GM23338 (cell line): ENCODE results near the gene EXOSC7.

Experiments
- CREB1 ChIP-seq: fragments of 250-450 bp; sonication (Bioruptor Pico); IDR thresholded peaks from 2 replicates; pipeline ENCODE4 v1.5.0; 2020; ENCODE audit warnings: low read depth, mild to moderate bottlenecking, moderate library complexity
- ETS1 ChIP-seq: IDR thresholded peaks from 2 replicates; pipeline ENCODE4 v1.6.1; 2016; ENCODE audit warnings: antibody characterized with exemption
- EZH2 ChIP-seq: fragments of 200-600 bp; sonication (generic); IDR thresholded peaks from one replicate; pipeline ENCODE4 v1.8.0; 2017; ENCODE audit warnings: antibody characterized with exemption, mild to moderate bottlenecking, low read depth; ENCODE audit not compliant: unreplicated experiment
- POLR2AphosphoS5 ChIP-seq: IDR thresholded peaks from 2 replicates; pipeline ENCODE4 v1.6.1; 2016; ENCODE audit warnings: antibody characterized with exemption, low read depth
- REST ChIP-seq: IDR thresholded peaks from one replicate; pipeline ENCODE4 v1.6.1; 2018; ENCODE audit warnings: antibody characterized with exemption; ENCODE audit not compliant: unreplicated experiment
- ZNF114 ChIP-seq: fragments of 250-450 bp; sonication (Bioruptor Pico); IDR thresholded peaks from 2 replicates; pipeline ENCODE4 v1.5.0; 2020; ENCODE audit warnings: mild to moderate bottlenecking, moderate library complexity
- ZNF331 ChIP-seq: fragments of 250-450 bp; sonication (Bioruptor Pico); IDR thresholded peaks from 2 replicates; pipeline ENCODE4 v1.5.0; 2020; ENCODE audit warnings: low read depth, mild to moderate bottlenecking, moderate library complexity
- ZNF462 ChIP-seq: fragments of 250-450 bp; sonication (Bioruptor Pico); IDR thresholded peaks from 2 replicates; pipeline ENCODE4 v1.5.0; 2020; ENCODE audit warnings: mild to moderate bottlenecking, moderate library complexity
- TF ChIP-seq, protein P1 (sequence below), 2 experiments: fragments of 200-600 bp in 1 of 2; sonication (generic) in 1 of 2; conservative IDR thresholded peaks; 2 replicates each; pipeline versions ENCODE4 v1.5.1 to v1.6.1; 2016 to 2017; ENCODE audit warnings: antibody characterized with exemption in 2 of 2, low read depth in 2 of 2, mild to moderate bottlenecking in 2 of 2, moderate library complexity in 1 of 2

GRCh38 chr3:44932271-44932670 lies 43.8 kb upstream of the EXOSC7 start:
- TF ChIP-seq, protein P1, sequence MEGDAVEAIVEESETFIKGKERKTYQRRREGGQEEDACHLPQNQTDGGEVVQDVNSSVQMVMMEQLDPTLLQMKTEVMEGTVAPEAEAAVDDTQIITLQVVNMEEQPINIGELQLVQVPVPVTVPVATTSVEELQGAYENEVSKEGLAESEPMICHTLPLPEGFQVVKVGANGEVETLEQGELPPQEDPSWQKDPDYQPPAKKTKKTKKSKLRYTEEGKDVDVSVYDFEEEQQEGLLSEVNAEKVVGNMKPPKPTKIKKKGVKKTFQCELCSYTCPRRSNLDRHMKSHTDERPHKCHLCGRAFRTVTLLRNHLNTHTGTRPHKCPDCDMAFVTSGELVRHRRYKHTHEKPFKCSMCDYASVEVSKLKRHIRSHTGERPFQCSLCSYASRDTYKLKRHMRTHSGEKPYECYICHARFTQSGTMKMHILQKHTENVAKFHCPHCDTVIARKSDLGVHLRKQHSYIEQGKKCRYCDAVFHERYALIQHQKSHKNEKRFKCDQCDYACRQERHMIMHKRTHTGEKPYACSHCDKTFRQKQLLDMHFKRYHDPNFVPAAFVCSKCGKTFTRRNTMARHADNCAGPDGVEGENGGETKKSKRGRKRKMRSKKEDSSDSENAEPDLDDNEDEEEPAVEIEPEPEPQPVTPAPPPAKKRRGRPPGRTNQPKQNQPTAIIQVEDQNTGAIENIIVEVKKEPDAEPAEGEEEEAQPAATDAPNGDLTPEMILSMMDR (conservative IDR thresholded peaks at IDR 0.05; ENCODE audit: low read depth in 2 of 2) = no peak
- TF ChIP-seq EZH2 (no peak), POLR2AphosphoS5 (no peak), ZNF114 (CRISPR knock-in tag) (no peak), REST (no peak), ETS1 (no peak), CREB1 (CRISPR knock-in tag) (no peak), ZNF331 (no peak), ZNF462 (CRISPR knock-in tag) (no peak)
